GM21737 (cell line): ENCODE results near the gene CYP19A1.
"Not testable (repeated sequence)": the region's sequence is repeated elsewhere in the genome, so short reads cannot be mapped to it uniquely, and the experiment has no call there.

ENCODE experiments used
- ATAC-seq: cut with Tn5 transposase; IDR thresholded peaks from one replicate; pipeline ENCODE4 v1.9.1; 2021; ENCODE audit warnings: mild to moderate bottlenecking, moderate library complexity; ENCODE audit not compliant: unreplicated experiment

CYP19A1 gene

DNA sequence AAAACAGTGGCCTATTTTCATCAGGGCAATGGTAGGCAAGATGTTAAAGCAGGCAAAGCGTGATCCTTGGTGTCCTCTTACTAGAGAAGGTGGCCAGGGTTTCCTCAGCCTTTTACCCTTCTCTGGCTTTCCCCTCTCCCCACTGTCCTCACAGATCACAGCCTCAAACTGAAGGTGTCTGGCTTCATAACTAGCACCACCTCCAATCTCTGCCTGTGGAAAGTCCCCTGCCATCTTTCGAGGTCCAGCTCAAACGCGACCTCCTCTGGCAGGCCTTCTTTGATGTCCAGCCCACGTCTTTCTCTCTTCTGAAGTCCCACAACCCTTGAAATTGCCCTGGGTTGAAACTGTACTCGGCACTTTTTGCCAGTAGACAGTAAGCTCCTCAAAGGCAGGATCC is 35.9 kb downstream of the CYP19A1 start:
- no peak for ATAC-seq

DNA sequence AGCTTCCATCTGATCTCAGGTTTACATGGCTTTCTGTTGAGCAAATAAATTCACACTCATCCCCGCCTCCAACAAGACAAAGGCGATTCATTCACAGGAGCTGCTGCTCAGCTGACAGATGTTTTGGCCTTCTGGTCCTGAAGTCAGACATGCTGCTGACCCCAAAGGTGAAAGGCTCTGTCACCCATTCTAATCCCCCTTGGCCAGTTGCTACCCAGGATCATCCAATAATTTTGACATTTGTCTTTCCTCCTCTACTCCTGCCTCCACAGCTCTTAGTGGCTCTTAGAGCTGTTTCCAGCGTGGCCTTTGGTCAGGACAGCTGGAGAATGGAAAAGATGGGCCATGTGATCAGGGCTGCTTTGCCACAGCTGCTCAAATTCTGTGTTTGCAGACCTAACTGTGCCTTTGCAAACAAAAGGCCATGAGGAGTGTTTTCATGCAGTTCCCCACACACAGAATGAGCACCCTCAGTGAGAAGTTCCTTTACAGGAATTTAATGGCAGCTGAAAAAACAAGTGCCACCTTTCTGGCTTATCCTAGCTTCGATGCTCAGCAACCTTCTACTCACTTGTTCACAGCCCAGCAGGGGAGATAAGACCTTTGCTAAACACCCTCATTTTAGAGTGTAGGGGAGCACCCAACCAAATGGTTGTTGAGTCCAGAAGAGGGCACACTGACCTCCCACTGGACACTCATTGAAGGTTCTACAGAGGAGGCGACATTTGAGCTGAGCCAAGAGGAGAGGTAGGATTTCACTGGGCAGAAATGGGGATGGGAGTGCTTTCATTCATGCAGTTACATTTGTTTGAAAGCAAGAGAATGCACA is 39.0 kb downstream of the CYP19A1 start:
- no peak for ATAC-seq

DNA sequence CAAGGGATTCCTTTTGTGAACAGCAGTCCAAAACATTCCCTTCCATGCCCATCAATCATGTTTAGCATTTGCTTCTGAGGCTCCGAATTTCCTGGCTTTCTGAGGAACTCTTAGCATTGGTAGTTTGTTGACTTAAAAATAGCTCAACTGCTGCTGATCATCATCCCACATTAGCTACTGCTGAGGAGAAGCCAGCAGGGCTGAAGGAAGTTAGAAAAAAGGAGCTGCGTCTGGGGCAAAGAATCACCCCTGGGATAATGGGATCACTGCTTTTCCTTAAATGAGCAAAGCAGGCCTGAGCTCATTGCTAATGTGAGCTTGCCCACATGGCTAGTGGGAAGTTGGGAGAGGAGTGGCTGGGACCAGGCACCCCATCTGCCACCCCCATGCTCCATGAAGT is 39.8 kb downstream of the CYP19A1 start:
- no peak for ATAC-seq

DNA sequence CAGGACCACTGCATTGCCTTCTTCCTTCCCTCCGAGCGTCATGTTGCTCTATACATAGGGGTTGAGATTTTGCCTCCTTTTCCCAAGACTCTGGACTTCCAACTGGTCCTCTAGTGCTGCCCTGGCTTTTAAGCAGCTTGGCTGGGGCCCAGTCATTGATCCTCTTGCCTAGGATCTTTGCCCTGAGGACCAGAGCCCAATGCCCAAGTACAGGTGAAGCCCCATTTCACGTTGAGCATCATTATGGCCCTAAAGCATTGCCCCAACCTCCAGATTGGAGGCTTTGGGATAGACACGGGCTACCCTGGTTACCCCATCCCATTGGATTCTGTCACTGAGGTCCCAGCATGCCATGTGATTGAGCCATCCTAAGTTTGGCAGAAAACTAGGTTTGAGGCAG is 47.7 kb downstream of the CYP19A1 start:
- ATAC-seq: no peak

DNA sequence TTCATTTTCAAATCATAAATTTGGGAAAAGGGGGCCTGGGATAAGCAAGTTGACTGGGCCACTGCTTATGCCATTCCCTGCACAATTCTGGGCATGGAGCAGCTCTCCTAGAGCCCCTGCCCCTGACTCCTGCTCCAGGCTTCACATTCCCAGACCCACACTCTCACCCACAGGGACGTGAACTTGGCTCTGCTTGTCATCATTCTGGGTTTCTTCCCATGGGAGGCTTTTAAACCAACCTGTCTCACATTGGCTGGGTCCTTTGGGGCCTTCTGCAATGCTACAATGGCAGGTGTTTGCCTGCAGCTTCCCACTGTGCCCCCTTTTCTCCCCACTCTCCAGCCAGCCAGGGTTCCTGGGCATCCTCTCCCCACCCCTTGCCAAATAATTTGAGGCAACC is 49.1 kb downstream of the CYP19A1 start:
- no peak for ATAC-seq

DNA sequence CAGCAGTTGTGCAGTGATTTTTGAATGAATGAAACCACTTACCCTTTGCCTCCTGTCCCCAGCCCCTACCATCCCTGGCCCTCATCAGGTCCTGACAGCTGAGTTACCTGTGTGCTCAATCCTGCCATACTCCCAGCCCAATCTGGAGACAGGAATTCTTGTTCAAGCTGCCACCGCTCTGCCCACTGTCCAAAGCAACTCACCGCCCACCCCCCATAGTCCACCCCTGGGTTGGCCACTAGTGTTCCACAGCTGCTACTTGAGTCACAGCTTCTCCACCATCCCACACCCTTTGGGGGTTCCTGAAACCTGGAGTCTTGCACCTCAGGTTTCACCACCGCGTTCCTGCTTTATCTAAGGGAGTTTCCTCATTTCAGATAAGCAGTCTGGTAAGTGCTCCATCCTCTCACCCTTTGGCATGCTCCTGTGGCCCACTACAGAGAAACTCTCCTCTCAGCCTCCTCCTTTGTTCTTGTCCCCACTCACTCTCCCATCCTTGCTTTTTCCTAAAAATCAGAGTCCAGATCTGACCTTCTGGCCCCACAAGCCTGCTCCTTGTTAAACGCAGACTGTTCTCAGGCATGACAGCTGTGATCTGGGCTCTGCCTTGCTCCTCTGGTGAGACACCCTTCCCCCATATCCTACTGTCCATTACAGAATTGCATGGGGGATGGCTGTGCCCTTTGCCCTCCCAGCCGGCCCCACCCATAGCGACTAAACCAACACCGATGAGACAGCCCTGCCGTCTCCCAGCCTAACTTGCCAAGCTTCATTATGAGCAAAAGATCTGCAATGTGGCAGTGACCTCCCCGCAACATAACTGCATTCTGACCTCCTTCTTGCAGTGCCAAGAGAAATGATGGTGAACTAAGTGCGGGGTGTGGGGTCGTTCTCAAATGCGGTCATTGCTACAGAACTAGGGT is 50.0 kb downstream of the CYP19A1 start:
- no peak for ATAC-seq

DNA sequence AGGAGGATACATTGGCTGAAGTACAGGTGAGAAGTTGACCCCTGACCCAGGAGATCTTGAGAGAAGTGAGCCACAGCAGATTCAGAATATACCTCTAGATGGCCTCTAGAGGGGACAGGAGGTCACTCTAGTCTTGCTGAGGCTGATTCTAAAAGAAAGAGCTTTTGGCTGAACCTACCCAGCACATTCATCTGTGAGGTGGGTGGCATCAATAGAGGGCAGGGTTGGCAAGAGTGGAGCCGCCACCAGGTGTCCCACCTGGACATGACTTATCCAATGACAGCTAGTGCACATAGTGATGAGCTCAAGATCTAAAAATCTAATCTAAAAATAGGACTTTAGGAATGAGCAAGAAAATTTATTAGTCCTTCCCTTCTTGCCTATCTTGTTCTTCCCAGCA is 51.6 kb downstream of the CYP19A1 start:
- no peak for ATAC-seq

DNA sequence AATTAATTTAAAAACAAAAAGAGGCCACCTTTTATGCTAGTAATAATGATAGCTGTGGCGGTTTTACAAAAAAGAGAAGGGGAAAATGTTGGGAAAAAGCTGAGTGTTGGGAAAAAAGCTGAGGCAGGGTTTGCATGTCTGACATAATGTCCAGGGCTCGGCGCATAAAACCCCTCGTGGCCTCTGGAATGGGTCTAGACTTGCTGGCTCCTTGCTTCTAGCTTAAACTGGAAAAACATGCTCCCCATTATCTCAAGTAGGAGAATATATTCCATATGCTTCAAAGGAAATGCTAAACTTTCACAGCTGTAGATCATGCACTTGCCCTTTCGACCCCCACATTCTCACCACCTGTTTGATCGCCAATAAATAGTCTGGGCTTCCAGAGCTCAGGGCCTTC is 53.0 kb downstream of the CYP19A1 start:
- ATAC-seq: no peak

DNA sequence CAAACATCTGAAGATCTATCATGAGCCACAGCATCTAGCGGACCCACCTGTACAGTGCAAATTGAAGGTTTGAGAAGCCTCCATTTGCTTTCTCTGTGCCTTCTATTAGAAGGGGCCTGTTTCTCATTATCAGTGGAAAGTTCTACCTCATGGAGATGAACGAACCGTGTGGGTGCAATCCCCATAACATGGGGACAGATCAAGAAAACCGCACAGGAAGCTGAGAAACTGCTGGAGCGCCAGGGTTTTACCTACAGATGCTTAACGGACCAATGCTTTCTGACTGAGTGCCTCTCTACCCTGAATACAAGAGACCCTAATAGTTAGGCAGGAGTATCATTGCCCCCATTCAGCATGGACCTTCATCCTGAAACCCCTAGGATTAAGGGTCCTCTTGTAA is 53.5 kb downstream of the CYP19A1 start:
- ATAC-seq: no peak

DNA sequence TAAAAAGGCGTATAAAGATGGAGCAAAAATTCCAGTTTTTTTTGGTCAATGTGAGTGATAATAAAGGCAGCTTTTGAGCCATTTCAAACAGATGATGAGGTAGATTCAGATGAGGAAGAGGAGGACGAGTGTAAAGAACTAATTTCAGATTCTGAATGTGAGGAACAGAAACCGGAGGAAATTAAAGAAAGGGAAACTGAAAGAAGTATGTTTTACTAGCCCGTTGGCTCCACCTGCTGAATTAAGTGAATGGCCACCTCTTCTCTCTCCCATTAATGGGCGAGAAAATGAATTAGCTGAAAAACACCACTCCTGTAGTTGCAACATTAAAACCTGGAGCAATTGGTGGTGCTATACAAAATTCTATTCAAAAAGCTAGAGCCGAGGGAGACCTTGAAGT is 55.4 kb downstream of the CYP19A1 start:
- ATAC-seq: no peak

DNA sequence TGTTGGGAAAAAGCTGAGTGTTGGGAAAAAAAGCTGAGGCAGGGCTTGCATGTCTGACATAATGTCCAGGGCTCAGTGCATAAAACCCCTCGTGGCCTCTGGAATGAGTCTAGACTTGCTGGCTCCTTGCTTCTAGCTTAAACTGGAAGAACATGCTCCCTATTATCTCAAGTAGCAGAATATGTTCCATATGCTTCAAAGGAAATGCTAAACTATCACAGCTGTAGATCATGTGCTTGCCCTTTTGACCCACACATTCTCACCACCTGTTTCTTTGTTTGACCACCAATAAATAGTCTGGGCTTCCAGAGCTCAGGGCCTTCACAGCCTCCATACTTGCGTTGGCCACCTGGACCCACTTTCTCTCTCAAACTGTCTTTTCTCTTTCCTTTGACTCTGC is 56.2 kb downstream of the CYP19A1 start:
- not testable (repeated sequence) for ATAC-seq

DNA sequence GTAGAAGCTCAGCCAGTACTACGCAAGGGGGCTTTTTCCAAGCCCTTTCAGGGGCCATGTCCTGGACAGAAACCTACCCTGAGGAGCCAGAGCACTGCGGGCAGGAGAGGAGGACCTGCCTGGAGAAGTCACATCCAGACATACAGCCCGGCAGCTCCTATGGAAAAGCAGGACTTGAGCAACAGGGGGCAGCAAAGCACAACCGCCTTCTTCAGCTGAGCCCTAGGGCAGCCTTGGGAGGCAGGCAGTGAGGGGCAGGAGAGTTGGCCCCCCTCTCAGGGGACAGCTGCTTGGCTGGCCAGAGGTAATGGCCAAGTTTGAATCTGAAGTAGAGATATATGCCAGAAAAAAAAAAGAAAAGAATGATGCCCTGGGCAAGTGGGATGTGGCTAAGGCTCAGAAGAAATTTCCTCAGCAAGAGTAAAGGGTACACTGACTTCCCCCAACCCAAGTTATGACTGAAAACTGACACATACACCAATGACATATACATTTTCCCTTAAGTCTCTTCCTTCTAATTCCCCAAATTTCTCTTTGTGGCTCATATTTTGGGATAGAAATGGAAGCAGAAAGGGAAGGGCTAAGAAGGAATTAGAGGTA is 56.9 kb downstream of the CYP19A1 start:
- ATAC-seq: no peak

DNA sequence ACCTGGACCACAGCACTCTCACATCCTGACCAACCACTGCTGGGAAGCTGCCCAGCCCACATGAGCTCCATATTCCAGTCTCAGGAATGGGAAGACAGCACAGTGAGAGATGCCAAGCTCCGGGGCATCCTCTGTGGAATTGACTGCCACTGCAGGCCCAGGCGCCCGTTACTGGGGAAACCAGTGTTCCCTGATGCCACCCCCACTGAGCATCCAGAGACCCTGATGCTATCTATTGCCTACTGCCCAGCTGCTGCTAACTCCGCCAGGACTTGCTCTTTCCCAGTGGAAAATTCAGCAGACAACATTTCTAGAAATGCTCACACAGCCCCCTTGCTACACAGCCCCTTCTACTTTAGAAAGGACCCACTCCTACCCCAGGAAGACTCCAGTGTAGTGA is 57.6 kb downstream of the CYP19A1 start:
- no peak for ATAC-seq

DNA sequence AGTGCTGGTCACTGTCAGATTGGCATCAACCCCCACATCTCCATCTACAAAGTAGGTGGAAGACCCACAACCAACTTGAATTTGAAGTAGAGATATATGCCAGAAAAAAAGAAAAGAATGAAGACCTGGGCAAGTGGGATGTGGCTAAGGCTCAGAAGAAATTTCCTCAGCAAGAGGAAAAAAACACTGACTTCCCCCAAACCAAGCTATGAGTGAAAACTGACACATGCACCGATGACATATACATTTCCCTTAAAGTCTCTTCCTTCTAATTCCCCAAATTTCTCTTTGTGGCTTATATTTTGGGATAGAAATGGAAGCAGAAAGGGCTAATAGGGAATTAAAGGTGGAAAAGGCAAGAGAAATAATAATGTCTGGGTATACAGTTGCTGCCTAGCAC is 59.0 kb downstream of the CYP19A1 start:
- ATAC-seq: no peak

DNA sequence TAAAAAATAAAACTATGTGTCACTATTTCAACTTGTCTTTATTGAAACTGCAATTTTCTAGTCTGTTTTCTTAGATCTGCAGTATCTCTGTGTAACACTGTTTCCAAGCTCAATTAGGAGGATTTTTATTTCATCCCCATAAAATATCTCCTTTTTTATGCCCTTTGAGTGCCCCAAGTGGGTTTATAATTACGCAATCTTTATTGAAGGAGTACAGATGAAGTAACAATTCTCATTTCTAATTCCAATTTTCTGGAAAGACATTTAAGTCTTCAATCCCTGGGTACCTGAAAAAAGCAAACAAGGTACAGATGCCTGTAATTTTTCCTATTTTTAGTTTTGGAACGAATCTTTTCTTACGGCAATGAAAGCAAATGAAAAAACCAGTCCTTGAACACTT is 61.3 kb downstream of the CYP19A1 start:
- ATAC-seq: no peak

DNA sequence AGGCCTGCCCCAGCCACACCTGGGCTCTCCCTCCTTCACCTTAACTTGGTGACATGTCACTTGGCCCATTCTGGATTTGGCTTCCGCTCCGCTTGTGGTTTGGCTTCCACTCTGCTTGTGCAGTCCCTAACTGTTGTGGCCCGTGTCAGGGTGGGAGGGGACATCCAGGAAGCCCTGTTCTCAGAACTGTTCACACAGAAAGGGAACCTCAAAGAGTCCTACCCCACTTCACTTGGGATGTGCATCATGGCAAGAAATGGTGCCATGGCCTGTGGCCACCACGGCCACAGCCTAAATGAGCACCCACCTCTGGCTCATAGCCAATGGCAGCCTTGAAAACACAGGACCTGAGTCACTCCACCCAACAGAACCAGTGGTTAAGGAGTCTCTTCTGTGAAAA is 63.4 kb downstream of the CYP19A1 start:
- no peak for ATAC-seq

DNA sequence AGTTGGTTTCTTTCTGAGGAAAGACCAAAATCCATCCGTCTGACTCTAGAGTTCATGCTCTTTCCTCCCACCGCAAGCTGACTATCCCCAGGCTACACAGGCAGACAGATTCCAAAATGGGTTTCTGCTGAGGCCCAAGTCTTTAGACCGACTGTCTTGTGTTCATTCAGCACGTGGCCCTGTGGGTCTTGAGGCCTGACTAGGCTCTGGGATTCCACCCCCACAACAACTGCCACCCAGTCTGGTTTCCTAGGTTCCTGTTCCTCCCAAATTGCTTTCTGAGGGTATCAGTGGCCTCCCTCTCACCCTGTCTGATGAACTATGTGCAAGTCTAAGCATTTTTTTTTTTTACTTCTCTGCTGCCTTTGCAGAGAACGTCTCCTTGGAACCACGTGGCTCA is 67.7 kb downstream of the CYP19A1 start:
- no peak for ATAC-seq

DNA sequence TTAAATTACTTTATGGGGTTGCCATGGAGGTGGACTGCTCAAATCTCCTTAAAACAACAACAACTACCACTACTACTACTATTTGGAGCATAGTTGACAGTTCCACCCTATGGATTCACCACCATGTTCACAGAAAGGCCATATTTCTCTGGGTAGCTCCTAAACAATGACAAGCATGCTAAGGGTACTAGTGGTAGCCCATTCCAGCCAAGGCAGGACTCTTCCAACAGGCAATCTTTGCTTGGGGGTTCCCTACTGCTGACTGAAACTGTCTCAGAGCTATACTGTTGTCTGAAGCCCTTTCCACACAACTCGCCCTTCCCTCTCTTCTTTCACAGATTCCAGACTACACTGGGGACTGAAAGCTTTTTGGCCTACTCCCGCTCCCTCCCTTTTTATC is 68.9 kb downstream of the CYP19A1 start:
- ATAC-seq: no peak

DNA sequence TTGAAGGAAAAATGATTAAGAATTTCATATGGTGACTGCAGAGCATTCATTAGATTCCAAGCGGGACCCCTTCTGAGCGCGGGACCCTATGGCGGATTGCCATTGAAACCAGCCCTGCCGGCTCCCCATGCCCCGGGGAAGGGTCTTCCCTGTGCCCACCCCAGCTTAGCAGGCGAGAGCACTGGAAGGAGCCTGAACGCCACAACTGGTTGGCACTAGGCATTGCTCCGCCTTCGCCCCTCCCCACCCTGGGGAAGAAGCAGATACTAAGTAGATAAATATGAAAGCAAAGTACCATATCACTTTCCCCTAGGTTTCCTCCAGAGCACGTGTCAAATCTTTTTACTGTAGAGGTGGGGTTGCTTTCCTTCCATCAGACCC is 70.7 kb downstream of the CYP19A1 start:
- ATAC-seq: no peak

DNA sequence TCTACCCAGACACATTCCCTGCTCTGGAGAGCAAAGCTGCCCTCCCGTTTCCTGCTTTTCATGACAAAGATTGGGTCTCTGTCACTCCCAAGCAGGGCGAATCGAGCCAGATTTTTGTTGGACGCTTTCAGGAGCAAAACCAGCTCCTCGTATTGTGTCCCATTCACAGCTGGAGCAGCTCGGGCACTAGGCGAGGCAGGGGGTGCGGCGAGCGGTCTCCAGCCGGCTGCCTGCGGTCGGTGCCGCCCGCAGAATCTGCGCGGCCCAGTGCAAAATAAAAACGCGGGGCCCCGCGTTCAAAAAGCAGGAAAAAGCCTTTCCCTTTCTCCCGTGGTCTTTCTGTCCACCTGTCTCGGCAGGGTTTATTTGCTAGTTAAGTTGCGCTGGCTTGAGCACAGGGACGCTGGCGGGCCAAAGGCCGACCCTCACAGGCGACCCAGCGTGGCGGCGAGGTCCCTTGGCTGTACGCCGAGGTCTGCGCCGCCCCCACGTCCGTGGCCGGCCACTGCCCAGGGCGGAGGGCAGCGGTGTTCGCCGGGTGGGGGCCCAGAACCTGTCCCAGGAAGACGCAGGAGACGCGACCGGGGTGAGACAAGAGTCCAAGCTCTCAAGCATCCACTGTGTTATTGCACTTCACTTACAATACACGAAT is 71.2 kb downstream of the CYP19A1 start:
- no peak for ATAC-seq

DNA sequence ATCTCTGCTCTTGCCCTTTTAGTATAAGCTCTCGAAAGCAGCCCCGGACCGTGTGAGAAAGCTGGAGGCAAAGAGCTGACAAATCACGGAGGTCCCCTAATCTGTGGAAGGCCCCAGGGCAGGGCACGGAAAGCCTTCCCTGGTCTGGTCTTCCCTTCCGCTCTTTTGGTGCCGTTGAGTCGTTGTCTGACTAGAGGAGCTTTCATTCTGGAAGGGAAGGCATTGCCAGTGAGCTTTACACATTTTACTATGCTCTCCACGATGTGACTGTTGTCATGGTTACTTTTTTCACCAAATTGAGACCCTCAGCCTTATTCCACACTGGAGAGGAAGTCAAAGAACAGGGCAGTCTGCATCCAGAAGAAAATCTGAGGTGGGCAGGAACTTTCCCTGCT is 71.7 kb downstream of the CYP19A1 start:
- no peak for ATAC-seq
